BJ (cell line): ENCODE data around the gene FBXW7. TPM values are rescaled to one million over a fixed set of nuclear protein-coding genes. Genes with fewer than 3 reads are reported as not detected.

Source experiments
- CTCF ChIA-PET: fragments of 350-600 bp; formaldehyde crosslinking; extraction: SDS; loops from one replicate; lab custom pipeline; 2021; ENCODE audit warnings: antibody characterized with exemption, inconsistent platforms; lab: Yijun Ruan, JAX
- POLR2A ChIA-PET: fragments of 300-600 bp; sonication (Branson Sonifier 250); formaldehyde crosslinking; extraction: SDS; loops from one replicate; lab custom pipeline; 2021; ENCODE audit warnings: antibody characterized with exemption; lab: Charles Lee
- DNase-seq: peaks from one replicate; pipeline ENCODE4 v3.0.0-alpha.2; 2011; ENCODE audit warnings: low read depth
- H3K27me3 ChIP-seq: 2 replicates; pipeline ENCODE4 v1.6.0; 2011; ENCODE audit warnings: low read length; ENCODE audit not compliant: control insufficient read depth, insufficient read depth
- H3K36me3 ChIP-seq: 2 replicates; pipeline ENCODE4 v1.5.1; 2011; ENCODE audit warnings: low read length; ENCODE audit not compliant: control insufficient read depth, insufficient read depth
- H3K4me3 ChIP-seq: 2 replicates; pipeline ENCODE4 v1.5.1; 2011; ENCODE audit warnings: low read depth, mild to moderate bottlenecking, control low read depth, low read length
- CTCF ChIP-seq: IDR thresholded peaks from 2 replicates; pipeline ENCODE4 v1.5.1; 2011; ENCODE audit warnings: low read depth, mild to moderate bottlenecking, control low read depth, inconsistent platforms, low read length, moderate library complexity; ENCODE audit not compliant: insufficient read depth
- polyA plus RNA-seq: library from polyadenylated mRNA; depleted of rRNA; stranded (reverse); fragments of >200 nt; gene quantifications from 2 replicates; pipeline ENCODE4 v1.2.3, GENCODE V29; 2011

The FBXW7 gene
- polyA plus RNA-seq, 1 experiment = 4.1 TPM

GRCh38 chr4:152296386-152296785, 239.5 kb downstream of the FBXW7 start:
- peaks cover 2% of the 10 kb centered on the region; the same call in 1 of the 2 replicates for H3K27me3 ChIP-seq
- ChIA-PET CTCF (no interaction called here), POLR2A (no interaction called here)
- DNase-seq = no peak
- TF ChIP-seq CTCF = no peak
- no peaks in the 10 kb centered on the region for H3K36me3 ChIP-seq
- no peak overlapping the region for H3K4me3 ChIP-seq

- Histone ChIP-seq H3K36me3 (no peaks in the 10 kb centered on the region), H3K27me3 (peaks cover 2% of the 10 kb centered on the region; the same call in 1 of the 2 replicates), H3K4me3 (no peak overlapping the region)
- POLR2A ChIA-PET = no interaction called here
- CTCF ChIA-PET = interaction anchor here (1.1 kb wide), 1 partner anchor 25 kb away, joined by 3 read pairs; no protein-coding TSS in a partner anchor
- TF ChIP-seq CTCF = no peak
- DNase-seq = no peak
Observed at GRCh38 chr4:152294765-152295164, 241.1 kb downstream of the FBXW7 start.

GRCh38 chr4:152294331-152294730, 241.6 kb downstream of the FBXW7 start:
- no peak for DNase-seq
- peaks cover 2% of the 10 kb centered on the region; the same call in 1 of the 2 replicates for H3K27me3 ChIP-seq
- POLR2A ChIA-PET = interaction anchor here (0.5 kb wide), 1 partner anchor 26 kb away, joined by 10 read pairs; no protein-coding TSS in a partner anchor

GRCh38 chr4:152293527-152293926, 242.4 kb downstream of the FBXW7 start:
- Histone ChIP-seq H3K27me3 (no peaks in the 10 kb centered on the region), H3K4me3 (no peak overlapping the region), H3K36me3 (no peaks in the 10 kb centered on the region)
- no peak for TF ChIP-seq CTCF
- DNase-seq = no peak
- CTCF ChIA-PET = no interaction called here
- POLR2A ChIA-PET = interaction anchor here (0.5 kb wide), 1 partner anchor 25 kb away, joined by 10 read pairs; no protein-coding TSS in a partner anchor

More at GRCh38 chr4:152294331-152294730, 241.6 kb downstream of the FBXW7 start:
- no peaks in the 10 kb centered on the region for H3K36me3 ChIP-seq
- TF ChIP-seq CTCF = no peak
- CTCF ChIA-PET = interaction anchor here (1.1 kb wide), 1 partner anchor 25 kb away, joined by 3 read pairs; no protein-coding TSS in a partner anchor
- H3K4me3 ChIP-seq = no peak overlapping the region

- Histone ChIP-seq H3K4me3 (no peak overlapping the region), H3K36me3 (no peaks in the 10 kb centered on the region)
- POLR2A ChIA-PET = no interaction called here
Observed at GRCh38 chr4:152290366-152290921, 245.4 kb downstream of the FBXW7 start.

More at GRCh38 chr4:152290366-152290921, 245.4 kb downstream of the FBXW7 start:
- no peak for TF ChIP-seq CTCF
- DNase-seq = no peak
- H3K27me3 ChIP-seq = no peaks in the 10 kb centered on the region
- CTCF ChIA-PET = no interaction called here
